K562 (cell line): Measurements from ENCODE around the gene PRKCSH. TPM values are rescaled to one million over a fixed set of nuclear protein-coding genes. Genes with fewer than 3 reads are reported as not detected.

Experiments used
- FOXP1 ChIP-seq: sonication (generic); formaldehyde crosslinking; IDR thresholded peaks from 2 replicates; pipeline ENCODE4 v1.8.0; 2022; ENCODE audit warnings: mild to moderate bottlenecking, missing genetic modification reagents
- KDM1A ChIP-seq, 2 experiments: fragments of 450-650 bp; IDR thresholded peaks; 2 replicates each; pipeline ENCODE4 v1.6.1; 2016; ENCODE audit warnings: mild to moderate bottlenecking in 2 of 2
- RREB1 ChIP-seq: fragments of 250-450 bp; sonication (Bioruptor Pico); IDR thresholded peaks from 2 replicates; pipeline ENCODE4 v1.4.0; 2020
- VEZF1 ChIP-seq: fragments of 200-800 bp; sonication (Bioruptor generic); IDR thresholded peaks from 2 replicates; pipeline ENCODE4 v1.6.1; 2017; ENCODE audit warnings: missing genetic modification characterization, missing compliant biosample characterization
- ZNF445 ChIP-seq: fragments of 250-450 bp; sonication (Bioruptor Pico); IDR thresholded peaks from 2 replicates; pipeline ENCODE4 v1.4.0; 2020; ENCODE audit warnings: low read depth, mild to moderate bottlenecking, moderate library complexity
- ZNF740 ChIP-seq, 3 experiments: fragments of 200-800 bp in 1 of 3; sonication (Bioruptor generic) in 1 of 3; sonication (generic) in 1 of 3; formaldehyde crosslinking in 1 of 3; IDR thresholded peaks; 2 replicates each; pipeline versions ENCODE4 v1.6.1 to v1.8.0; 2016 to 2022; ENCODE audit warnings: mild to moderate bottlenecking in 2 of 3, missing compliant biosample characterization in 2 of 3, missing genetic modification characterization in 2 of 3, missing genetic modification reagents in 1 of 3
- polyA plus RNA-seq, 8 experiments: library from polyadenylated mRNA; depleted of rRNA in 4 of 8; stranded (reverse) in 5 of 8; unstranded in 3 of 8; fragments of >200 nt; fragmentation: Nextera tagmentation in 2 of 8; fragmentation: Illumina TruSeq in 1 of 8; extraction: Ambion mirVana in 2 of 8; extraction: Trizol in 1 of 8; gene quantifications; 2 replicates each; pipeline versions ENCODE4 v1.2.1 to v1.2.3, GENCODE V29; 2011 to 2014; ENCODE audit warnings: inconsistent platforms in 1 of 8, missing spikeins in 1 of 8
- total RNA-seq, 7 experiments: library from RNA; depleted of rRNA in 6 of 7; stranded (reverse); fragments of >200 nt in 6 of 7; fragmentation: Illumina TruSeq in 2 of 7; extraction: Trizol in 2 of 7; gene quantifications; 2 replicates each; pipeline versions ENCODE4 v1.2.1 to v1.2.3, GENCODE V29; 2011 to 2021; ENCODE audit warnings: low replicate concordance in 1 of 7

Gene PRKCSH
- total and polyA plus RNA-seq, 9 of the 15 experiments (the other 6 are each of a cell fraction or from before 2014, with no cell fraction given), result 2.3 to 297 (median 48.1) TPM

DNA sequence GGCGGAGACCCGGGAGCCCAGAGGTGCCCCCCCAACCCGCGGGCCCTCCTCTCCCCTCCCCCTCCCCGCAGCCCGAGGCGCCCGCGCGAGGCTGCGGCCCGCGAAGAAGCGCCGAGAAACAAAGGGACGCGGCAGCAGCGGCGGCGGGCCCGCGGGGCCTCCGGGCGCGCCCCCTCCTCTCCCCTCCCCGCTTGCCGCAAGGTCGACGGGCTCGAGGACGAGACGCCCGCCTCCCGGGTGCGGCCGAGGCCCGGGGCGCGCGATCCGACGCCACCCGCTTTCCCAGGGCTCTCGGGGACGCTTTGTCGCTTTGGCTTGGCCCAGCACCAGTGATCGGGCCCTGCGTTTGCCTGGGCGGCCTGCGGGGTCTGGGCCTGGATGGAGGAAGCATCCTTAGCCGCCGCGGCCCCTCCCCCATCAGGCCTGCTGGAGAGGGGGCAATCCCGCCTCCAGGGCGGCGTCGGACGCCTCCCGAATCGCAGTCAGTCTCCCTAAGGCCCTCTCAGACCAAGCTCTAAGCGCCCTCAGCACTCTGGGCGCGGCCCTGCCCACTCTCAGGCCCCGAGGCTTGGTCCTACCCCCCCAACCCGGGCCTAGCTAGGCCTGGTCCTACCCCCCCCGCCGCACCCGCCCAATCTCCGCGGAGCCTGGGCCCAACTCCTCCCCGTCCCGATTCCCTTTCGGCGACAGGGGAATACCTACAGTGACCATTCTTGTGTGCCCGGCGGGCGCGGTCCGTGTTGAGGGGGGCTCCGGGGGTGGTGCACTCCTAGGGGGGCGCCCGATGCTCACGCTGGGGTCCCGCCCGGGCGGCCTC is 44.7 kb downstream of the PRKCSH start (continued):
- TF ChIP-seq VEZF1 (CRISPR knock-in tag) (peak; percentile 41), FOXP1 (CRISPR knock-in tag) (0 out of 2 replicates have a peak, but pooled peaks have one; percentile 10), ZNF445 (CRISPR knock-in tag) (no peak), RREB1 (CRISPR knock-in tag) (peak; percentile 87; the same call in 1 of the 2 replicates), KDM1A (IDR thresholded peaks at IDR 0.05) (peak; percentile 75 to 80), ZNF740 (CRISPR knock-in tag; IDR thresholded peaks at IDR 0.05) (peak; percentile 90), ZNF740 (tag; IDR thresholded peaks at IDR 0.05) (peak in 1 of 2 experiments; percentile 57; a peak in 1 of 4 replicates)
